Suprapubic skin (tissue), 3 donors: ENCODE data around the gene FHOD3.

Experiments used
- CTCF ChIP-seq, 2 donors: fragments of 200-600 bp in 1 of 2; fragments of 450-650 bp in 1 of 2; sonication (generic) in 1 of 2; IDR thresholded peaks; one replicate each; pipeline ENCODE4 v1.5.1; 2016 to 2019; ENCODE audit warnings: antibody characterized with exemption in 2 of 2, mild to moderate bottlenecking in 1 of 2, moderate library complexity in 1 of 2
- EP300 ChIP-seq: sonication (generic); formaldehyde crosslinking; IDR thresholded peaks from one replicate; pipeline ENCODE4 v1.6.1; 2017; ENCODE audit warnings: antibody characterized with exemption
- POLR2A ChIP-seq, 2 donors: fragments of 450-650 bp; IDR thresholded peaks; one replicate each; pipeline ENCODE4 v1.6.1; 2017; ENCODE audit warnings: antibody characterized with exemption in 2 of 2, mild to moderate bottlenecking in 2 of 2, moderate library complexity in 2 of 2

GRCh38 chr18:36536426-36536825 is 238.9 kb downstream of the FHOD3 start:
- TF ChIP-seq POLR2A (IDR thresholded peaks at IDR 0.05) = no peak
- TF ChIP-seq CTCF (IDR thresholded peaks at IDR 0.05) = no peak
- no peak for TF ChIP-seq EP300
